GM12865 (cell line): ENCODE results near the gene VGLL3.

Experiments
- DNase-seq: peaks from one replicate; pipeline ENCODE4 v3.0.0; 2010; ENCODE audit warnings: low read depth
- H3K4me3 ChIP-seq: 2 replicates; pipeline ENCODE4 v1.5.1; 2011; ENCODE audit warnings: mild to moderate bottlenecking, low read depth, low read length, control low read depth
- TF ChIP-seq, protein P1 (sequence below): IDR thresholded peaks from 2 replicates; pipeline ENCODE4 v1.5.1; 2011; ENCODE audit warnings: low read length, control low read depth, low read depth, inconsistent platforms; ENCODE audit not compliant: insufficient read depth; ENCODE audit errors: missing control alignments

Gene VGLL3

DNA sequence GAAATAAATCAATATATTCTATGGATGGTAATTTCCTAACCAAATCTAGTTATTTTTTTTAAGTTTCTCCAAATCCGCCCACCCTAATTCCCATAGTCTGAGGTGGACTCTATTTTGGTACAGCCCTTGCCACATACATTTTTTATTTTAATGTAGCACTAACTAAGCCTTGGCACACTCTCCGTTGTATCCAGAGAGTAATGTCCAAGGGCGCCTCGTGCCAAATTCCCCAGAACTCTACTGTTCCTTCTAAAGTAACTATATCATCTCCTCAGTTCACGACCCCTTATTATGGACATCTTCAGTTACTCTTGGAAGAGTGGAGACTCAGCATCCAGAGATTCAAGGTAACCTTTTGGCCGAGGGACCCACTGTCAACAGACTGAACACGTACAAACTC is 1.3 kb downstream of the VGLL3 start:
- no peak overlapping the region for H3K4me3 ChIP-seq
- no peak for DNase-seq
- TF ChIP-seq, protein P1, sequence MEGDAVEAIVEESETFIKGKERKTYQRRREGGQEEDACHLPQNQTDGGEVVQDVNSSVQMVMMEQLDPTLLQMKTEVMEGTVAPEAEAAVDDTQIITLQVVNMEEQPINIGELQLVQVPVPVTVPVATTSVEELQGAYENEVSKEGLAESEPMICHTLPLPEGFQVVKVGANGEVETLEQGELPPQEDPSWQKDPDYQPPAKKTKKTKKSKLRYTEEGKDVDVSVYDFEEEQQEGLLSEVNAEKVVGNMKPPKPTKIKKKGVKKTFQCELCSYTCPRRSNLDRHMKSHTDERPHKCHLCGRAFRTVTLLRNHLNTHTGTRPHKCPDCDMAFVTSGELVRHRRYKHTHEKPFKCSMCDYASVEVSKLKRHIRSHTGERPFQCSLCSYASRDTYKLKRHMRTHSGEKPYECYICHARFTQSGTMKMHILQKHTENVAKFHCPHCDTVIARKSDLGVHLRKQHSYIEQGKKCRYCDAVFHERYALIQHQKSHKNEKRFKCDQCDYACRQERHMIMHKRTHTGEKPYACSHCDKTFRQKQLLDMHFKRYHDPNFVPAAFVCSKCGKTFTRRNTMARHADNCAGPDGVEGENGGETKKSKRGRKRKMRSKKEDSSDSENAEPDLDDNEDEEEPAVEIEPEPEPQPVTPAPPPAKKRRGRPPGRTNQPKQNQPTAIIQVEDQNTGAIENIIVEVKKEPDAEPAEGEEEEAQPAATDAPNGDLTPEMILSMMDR: no peak

DNA sequence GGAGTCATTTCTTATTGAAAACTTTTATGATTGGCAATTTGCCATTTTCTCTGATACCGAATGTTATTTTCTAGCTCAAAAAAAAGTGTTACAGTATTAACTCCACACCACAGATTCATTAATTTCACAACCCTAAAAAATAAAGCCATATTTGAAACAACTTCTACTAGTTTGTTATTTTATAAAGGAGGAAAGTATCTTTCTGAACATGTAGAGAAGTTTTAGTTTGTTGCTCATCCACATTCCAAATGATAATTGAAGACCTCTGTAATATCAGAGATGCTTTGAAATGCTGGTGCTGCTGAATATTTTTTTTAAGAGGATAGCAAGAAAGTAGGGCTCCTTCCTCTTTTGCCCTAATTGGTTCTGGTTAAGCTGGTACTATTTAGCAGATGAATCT is 1.9 kb downstream of the VGLL3 start:
- TF ChIP-seq, protein P1: no peak
- no peak for DNase-seq

DNA sequence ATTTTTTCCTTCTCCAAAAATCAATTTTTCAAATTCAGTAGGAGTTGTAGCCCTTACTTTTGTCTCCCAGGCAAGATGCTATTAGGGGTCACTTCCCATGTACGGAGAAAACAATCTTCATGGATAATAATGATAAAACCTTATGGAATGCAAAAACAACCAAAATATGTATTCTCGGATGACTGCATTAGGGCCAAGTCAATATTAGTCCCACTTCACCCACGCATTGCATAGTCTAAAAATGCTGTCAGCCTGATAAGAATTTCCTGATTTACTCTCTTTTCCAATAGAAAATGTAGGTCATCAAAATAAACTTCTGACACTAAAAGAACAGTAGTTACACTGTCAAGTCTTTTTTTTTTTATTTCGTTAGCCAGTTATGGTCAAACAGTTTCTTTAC is 2.7 kb downstream of the VGLL3 start:
- TF ChIP-seq, protein P1: no peak
- no peak overlapping the region for H3K4me3 ChIP-seq
- DNase-seq: no peak

More for the DNA sequence above, 1.9 kb downstream of the VGLL3 start:
- H3K4me3 ChIP-seq: no peak overlapping the region

DNA sequence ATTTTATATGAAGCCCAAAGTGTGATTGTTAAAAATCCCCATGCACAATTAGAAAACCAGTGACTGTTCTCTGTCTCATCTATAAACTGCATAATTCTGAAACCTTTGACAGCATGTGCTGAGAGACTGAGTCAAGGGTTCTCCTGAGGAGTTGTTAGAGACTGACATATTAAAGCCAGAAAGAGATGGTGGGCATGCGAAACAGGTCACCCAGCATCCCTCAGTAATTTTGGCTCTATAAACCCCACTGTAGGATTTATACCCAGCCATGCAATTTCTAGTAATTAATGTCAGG is 3.6 kb downstream of the VGLL3 start:
- H3K4me3 ChIP-seq: no peak overlapping the region
- DNase-seq: no peak
- TF ChIP-seq, protein P1: no peak

DNA sequence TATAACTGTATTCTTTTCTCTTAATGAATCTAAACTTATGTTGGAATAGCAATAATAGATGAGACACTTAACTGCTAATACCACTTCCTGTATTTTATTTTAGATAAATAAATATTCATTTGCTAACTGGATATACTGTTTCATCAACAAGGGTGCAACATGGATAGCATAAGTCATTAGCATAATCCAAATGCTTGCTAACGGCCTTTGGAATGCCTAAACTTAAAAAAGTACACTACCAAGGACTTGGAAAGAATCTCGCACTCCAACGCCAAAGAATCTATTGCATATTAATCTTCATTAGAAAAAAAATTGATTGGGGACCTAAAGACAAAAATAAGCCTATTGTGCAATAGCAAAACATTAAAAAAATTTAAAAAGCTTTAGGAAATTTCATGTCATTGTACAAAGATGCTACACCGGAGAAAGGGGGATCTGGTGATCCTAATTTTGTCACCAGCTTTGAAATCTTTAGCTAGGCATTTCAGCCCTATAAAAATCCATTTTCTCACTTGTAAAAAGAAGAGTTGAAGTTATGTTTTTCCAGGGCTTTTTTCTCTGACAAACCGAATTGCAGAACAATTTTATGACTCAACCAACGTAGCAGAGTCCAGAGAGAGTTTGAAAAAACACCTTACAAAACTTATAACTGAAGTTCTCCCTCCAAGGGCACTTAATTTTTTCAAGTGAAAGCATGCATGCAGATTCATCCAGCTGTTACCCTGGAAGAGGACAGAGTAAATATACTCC is 4.1 kb downstream of the VGLL3 start:
- no peak overlapping the region for H3K4me3 ChIP-seq
- DNase-seq: no peak
- TF ChIP-seq, protein P1: no peak

DNA sequence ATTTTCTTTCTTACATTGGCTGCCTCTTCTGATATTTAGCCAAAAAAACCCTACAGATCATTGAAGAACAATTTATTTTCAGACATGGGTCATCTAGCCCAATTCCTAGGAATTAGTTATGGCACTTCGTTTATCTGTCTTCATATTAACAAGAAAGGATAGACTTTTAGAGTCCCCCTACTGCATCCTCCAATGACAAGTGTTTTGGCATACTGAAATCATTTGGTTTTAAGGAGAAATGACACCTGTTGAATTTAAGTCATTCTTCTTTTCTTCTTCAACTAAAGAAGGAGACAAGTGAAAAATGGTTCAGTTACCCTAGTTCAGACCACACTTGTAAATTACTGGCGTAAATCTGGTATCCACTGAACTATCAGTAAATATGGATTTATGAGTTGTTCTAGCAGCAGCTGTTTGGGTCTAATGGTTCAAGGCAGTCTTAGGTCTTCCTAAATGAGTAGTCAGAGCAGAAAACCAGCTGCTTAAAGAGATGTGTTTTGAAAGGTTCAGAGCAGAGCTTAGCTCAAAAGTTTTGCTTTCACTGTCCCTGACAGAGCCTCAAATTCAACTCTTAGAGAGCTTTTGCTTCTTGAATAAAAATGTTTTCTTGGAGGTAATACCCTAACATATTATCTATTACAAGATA is 5.6 kb downstream of the VGLL3 start:
- no peak overlapping the region for H3K4me3 ChIP-seq
- TF ChIP-seq, protein P1: no peak
- no peak for DNase-seq

DNA sequence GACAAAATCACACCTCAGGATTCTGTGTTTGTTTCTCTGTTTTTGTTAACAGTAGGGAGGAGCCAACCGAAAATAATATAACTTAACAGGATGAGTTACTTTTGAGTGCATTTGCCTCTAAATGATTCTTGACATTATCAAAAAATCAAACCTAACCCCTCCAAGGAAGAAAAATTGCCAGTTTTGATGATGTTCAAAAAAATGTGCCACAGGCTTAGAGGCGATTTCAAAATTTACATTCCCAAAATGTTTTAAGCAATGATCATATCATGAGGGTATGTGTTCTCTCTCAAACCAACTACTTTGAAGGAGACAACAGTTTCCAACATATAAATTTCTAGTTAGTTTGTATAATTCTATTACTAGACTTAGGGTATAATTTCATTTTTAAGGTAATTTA is 6.7 kb downstream of the VGLL3 start:
- no peak for DNase-seq
- TF ChIP-seq, protein P1: no peak
- no peak overlapping the region for H3K4me3 ChIP-seq
